Thoracic aorta (tissue), 2 donors: ENCODE measurements around the gene TMEM179. TPM values are rescaled to one million over a fixed set of nuclear protein-coding genes. Genes with fewer than 3 reads are reported as not detected.

ENCODE experiments used
- ATAC-seq: fragments of 150-250 bp; one replicate; pipeline ENCODE4 v1.8.0; 2017; ENCODE audit warnings: low read depth; ENCODE audit not compliant: insufficient number of reproducible peaks, low FRiP score
- DNase-seq: peaks from one replicate; pipeline ENCODE4 v3.0.0-alpha.2; 2020; ENCODE audit warnings: low spot score
- H3K27ac ChIP-seq, 2 donors: fragments of 200-600 bp; sonication (generic); 1 replicate in 1 of 2; 2 replicates in 1 of 2; pipeline ENCODE4 v1.5.1; 2016; ENCODE audit warnings: mild to moderate bottlenecking in 2 of 2, moderate library complexity in 2 of 2
- H3K27me3 ChIP-seq: fragments of 200-600 bp; sonication (generic); replicated peaks from 2 replicates; pipeline ENCODE4 v1.6.0; 2016; ENCODE audit warnings: mild to moderate bottlenecking; ENCODE audit not compliant: insufficient read depth
- H3K36me3 ChIP-seq: fragments of 200-600 bp; sonication (generic); one replicate; pipeline ENCODE4 v1.5.1; 2016
- H3K4me1 ChIP-seq, 2 donors: fragments of 200-600 bp; sonication (generic); 1 replicate in 1 of 2; 2 replicates in 1 of 2; pipeline versions ENCODE4 v1.5.1 to v1.6.0; 2016; ENCODE audit warnings: low read depth in 2 of 2, mild to moderate bottlenecking in 1 of 2; ENCODE audit not compliant: control insufficient read depth in 1 of 2
- H3K4me3 ChIP-seq: fragments of 200-600 bp; sonication (generic); 2 replicates; pipeline ENCODE4 v1.5.1; 2016; ENCODE audit warnings: mild to moderate bottlenecking
- H3K9me3 ChIP-seq: fragments of 200-600 bp; sonication (generic); 2 replicates; pipeline ENCODE4 v1.5.1; 2016
- CTCF ChIP-seq: fragments of 200-600 bp; sonication (generic); IDR thresholded peaks from one replicate; pipeline ENCODE4 v1.5.1; 2019; ENCODE audit warnings: antibody characterized with exemption
- total RNA-seq, 2 donors: library from RNA; depleted of rRNA; stranded (reverse); fragments of >200 nt; gene quantifications; one replicate each; pipeline versions ENCODE4 v1.1.0 to v1.2.3, GENCODE V29; 2016

TMEM179 gene
- total RNA-seq, 2 donors from 2014 or later = not detected

DNA sequence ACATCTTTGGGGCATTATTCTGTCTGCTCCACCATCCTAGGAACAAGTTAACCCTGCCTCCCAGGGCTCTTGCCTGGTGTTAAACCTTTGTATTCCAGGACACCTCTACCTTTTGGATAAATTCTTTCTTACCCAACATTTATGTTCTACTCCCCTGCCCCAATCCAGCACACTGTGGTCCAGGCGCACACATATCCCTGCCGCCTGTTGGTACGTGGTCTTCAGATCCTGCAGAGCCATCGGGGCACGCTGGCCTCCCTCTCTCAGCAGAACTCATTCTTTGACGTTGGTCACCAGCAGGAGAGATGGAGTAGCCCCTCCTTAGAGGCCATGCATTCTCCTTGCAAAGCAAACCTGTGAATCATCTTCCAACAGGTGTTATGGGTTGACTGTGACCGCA, 5.1 kb upstream of the TMEM179 start:
- Histone ChIP-seq H3K27me3 (no peaks in the 10 kb centered on the region), H3K36me3 (no peaks in the 10 kb centered on the region), H3K4me3 (no peak overlapping the region), H3K9me3 (no peaks in the 10 kb centered on the region), H3K4me1 (no peaks in the 10 kb centered on the region), H3K27ac (no peak overlapping the region)
- TF ChIP-seq CTCF = no peak
- ATAC-seq (no peak), DNase-seq (no peak)

DNA sequence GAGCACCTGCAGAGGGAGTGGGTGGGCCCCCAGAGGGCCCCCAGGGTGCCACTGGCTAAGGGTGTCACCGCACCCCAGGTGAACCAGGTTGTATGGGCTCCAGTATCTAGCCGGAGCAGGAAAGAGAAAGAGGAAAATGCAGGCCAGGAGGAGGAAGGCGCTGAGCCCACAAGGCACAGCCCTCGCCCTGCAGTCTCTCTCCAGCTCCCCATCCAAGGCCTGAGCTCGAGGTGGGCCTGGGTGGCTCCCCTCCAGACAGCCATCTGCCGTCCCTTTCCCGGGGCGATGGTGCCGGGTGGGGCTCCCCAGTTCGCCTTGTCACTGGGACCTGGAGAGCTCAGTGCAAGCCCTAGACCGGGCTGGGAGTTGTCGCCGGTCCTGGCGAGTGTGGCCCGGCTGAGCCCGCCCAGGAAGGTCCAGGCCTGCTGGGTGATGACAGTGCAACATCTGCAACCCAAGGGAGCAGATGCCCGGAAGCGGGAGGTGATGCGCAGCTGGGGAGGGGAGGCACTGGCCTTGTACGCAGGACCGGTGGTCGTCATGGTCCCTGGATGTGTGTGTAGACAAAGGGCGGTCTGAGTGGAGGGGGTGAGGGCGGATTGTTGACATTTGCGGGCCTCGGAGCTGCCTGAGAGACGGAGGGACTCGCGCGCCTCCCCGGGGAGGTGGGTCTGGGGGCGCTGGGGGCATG, 716 bp downstream of the TMEM179 start:
- ATAC-seq (no peak), DNase-seq (no peak)
- Histone ChIP-seq H3K4me1 (peaks cover 0 to 7% of the 10 kb centered on the region in 2 donors), H3K36me3 (no peaks in the 10 kb centered on the region), H3K27me3 (peaks cover 5% of the 10 kb centered on the region), H3K9me3 (no peaks in the 10 kb centered on the region), H3K4me3 (peak overlapping the region; percentile 29), H3K27ac (no peak overlapping the region)
- no peak for TF ChIP-seq CTCF

DNA sequence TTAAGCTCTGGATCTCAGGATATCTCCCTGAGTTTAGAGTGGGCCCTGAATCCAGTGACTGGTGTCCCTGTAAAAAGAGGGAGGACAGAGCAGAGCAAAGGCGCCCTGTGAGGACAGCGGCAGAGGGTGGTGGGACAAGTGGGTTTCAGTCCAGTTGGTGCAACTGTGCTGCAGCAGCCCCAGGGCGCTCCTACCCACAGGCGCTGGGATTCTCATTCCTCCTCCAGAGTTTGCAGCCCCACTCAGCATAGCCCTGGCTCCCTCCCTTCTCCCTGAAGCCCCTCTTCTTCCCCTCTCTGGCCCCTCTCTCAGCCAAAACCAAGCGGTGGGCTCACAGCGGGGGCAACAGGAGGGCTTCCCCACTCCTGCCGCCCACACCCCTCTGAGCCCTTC, 1.6 kb downstream of the TMEM179 start:
- ATAC-seq = no peak
- DNase-seq = no peak
- H3K9me3 ChIP-seq = no peaks in the 10 kb centered on the region
- no peak for TF ChIP-seq CTCF
- peaks cover 0 to 7% of the 10 kb centered on the region in 2 donors for H3K4me1 ChIP-seq
- peaks cover 5% of the 10 kb centered on the region for H3K27me3 ChIP-seq
- H3K4me3 ChIP-seq = no peak overlapping the region
- no peak overlapping the region for H3K27ac ChIP-seq
- no peaks in the 10 kb centered on the region for H3K36me3 ChIP-seq

DNA sequence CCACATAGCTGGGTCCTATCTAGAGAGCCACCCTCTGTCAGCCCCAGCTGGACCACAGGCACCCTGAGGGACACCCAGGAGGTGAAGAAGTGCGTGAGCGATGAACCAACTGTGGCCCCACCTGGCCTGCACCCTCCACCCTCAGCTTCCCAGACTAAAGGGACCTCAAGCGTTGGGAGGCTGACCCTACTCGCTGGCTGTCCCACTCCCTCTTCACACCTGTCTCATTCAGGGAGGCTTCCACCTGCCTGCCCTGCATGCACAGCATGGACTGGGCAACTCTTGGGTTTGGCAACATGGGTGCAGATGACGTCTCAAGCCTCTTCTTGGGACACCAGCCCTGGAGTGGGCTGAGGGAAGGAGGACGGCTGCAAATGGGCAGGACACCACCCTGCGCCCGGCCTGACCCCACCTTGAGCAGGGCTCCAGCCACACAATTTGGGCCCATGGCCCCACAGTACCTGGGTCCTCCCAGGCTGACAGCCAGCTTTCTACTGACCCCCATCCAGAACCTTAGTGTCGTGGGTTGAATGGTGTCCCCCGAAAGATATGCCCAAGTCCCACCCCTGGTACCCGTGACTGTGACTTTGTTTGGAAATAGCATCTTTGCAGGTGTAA, 2.1 kb downstream of the TMEM179 start:
- DNase-seq = no peak
- H3K27me3 ChIP-seq = peaks cover 5% of the 10 kb centered on the region

DNA sequence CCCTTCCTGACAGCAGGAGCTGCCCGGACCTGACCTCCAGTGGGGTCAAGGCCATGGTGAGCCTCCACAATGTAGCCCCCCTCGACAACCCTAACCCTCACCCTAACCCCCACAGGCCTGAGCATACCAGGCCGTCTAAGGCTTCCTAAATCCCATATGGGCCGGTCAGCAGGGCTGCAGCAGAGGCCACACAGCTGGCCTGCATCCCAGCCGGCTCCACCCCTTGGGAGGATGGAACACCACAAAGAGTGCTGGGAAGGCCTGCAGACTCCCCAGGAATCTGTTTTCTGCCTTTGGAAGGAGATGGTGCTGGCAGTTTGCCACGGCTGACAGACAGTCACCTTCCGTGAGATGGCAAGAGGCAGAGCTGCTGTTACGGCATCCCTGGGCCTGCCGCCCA, 2.8 kb downstream of the TMEM179 start:
- H3K4me1 ChIP-seq = peaks cover 0 to 7% of the 10 kb centered on the region in 2 donors
- no peak for DNase-seq
- H3K9me3 ChIP-seq = no peaks in the 10 kb centered on the region
- no peak for TF ChIP-seq CTCF
- H3K36me3 ChIP-seq = no peaks in the 10 kb centered on the region
- no peak for ATAC-seq
- no peak overlapping the region for H3K27ac ChIP-seq
- H3K27me3 ChIP-seq = peaks cover 5% of the 10 kb centered on the region
- H3K4me3 ChIP-seq = no peak overlapping the region

More for the DNA sequence above, 2.1 kb downstream of the TMEM179 start:
- ATAC-seq = no peak
- no peak for TF ChIP-seq CTCF
- no peaks in the 10 kb centered on the region for H3K36me3 ChIP-seq
- peaks cover 0 to 7% of the 10 kb centered on the region in 2 donors for H3K4me1 ChIP-seq
- H3K4me3 ChIP-seq = no peak overlapping the region
- H3K9me3 ChIP-seq = no peaks in the 10 kb centered on the region
- no peak overlapping the region for H3K27ac ChIP-seq
